AG10803 (cell line): ENCODE measurements around the gene FLNA.

Experiments
- DNase-seq: peaks from one replicate; pipeline ENCODE4 v3.0.0; 2010; ENCODE audit warnings: low read depth
- H3K4me3 ChIP-seq: 2 replicates; pipeline ENCODE4 v1.5.1; 2011; ENCODE audit warnings: mild to moderate bottlenecking, low read length, control low read depth
- CTCF ChIP-seq: conservative IDR thresholded peaks from 2 replicates; pipeline ENCODE4 v1.5.1; 2011; ENCODE audit warnings: mild to moderate bottlenecking, low read length, control low read depth, inconsistent platforms

FLNA gene

GRCh38 chrX:154353172-154353843 is 21.1 kb downstream of the FLNA start:
- no peak overlapping the region for H3K4me3 ChIP-seq
- no peak for DNase-seq
- no peak for TF ChIP-seq CTCF

- no peak overlapping the region for H3K4me3 ChIP-seq
- TF ChIP-seq CTCF = no peak
- no peak for DNase-seq
Observed at GRCh38 chrX:154352466-154352865, 22.0 kb downstream of the FLNA start.

GRCh38 chrX:154352012-154352401 is 22.4 kb downstream of the FLNA start:
- no peak for DNase-seq
- no peak for TF ChIP-seq CTCF

GRCh38 chrX:154351183-154352011 is 23.0 kb downstream of the FLNA start:
- DNase-seq = no peak
- no peak overlapping the region for H3K4me3 ChIP-seq
- no peak for TF ChIP-seq CTCF

More at GRCh38 chrX:154352012-154352401, 22.4 kb downstream of the FLNA start:
- no peak overlapping the region for H3K4me3 ChIP-seq

- TF ChIP-seq CTCF = no peak
- no peak overlapping the region for H3K4me3 ChIP-seq
- no peak for DNase-seq
Observed at GRCh38 chrX:154350429-154351182, 23.8 kb downstream of the FLNA start.

- TF ChIP-seq CTCF = no peak
- DNase-seq = no peak
- H3K4me3 ChIP-seq = no peak overlapping the region
Observed at GRCh38 chrX:154349979-154350378, 24.5 kb downstream of the FLNA start.
